Kidney epithelial cell (primary cell): ENCODE measurements around the gene HS6ST1. TPM values are rescaled to one million over a fixed set of nuclear protein-coding genes. Genes with fewer than 3 reads are reported as not detected.
"Not testable (repeated sequence)": the region's sequence is repeated elsewhere in the genome, so short reads cannot be mapped to it uniquely, and the experiment has no call there.

Experiments
- DNase-seq: peaks from one replicate; pipeline ENCODE4 v3.0.0-alpha.2; 2010; ENCODE audit warnings: low read depth
- H3K27me3 ChIP-seq: 2 replicates; pipeline ENCODE4 v1.6.0; 2011; ENCODE audit warnings: low read length; ENCODE audit not compliant: control insufficient read depth, insufficient read depth
- H3K36me3 ChIP-seq: 2 replicates; pipeline ENCODE4 v1.5.1; 2011; ENCODE audit warnings: low read length; ENCODE audit not compliant: control insufficient read depth, insufficient read depth
- H3K4me3 ChIP-seq: 2 replicates; pipeline ENCODE4 v1.5.1; 2011; ENCODE audit warnings: low read depth, mild to moderate bottlenecking, control low read depth, low read length
- CTCF ChIP-seq: IDR thresholded peaks from 2 replicates; pipeline ENCODE4 v1.5.1; 2011; ENCODE audit warnings: mild to moderate bottlenecking, moderate library complexity, low read length, control low read depth, inconsistent platforms; ENCODE audit not compliant: insufficient read depth, poor library complexity, severe bottlenecking
- total RNA-seq: library from RNA; depleted of rRNA; stranded (reverse); fragments of >200 nt; gene quantifications from 2 replicates; pipeline ENCODE4 v1.2.3, GENCODE V29; 2015

Gene HS6ST1
- total RNA-seq, 1 donor from 2014 or later = 34.4 TPM

GRCh38 chr2:128252501-128252900, 66.2 kb downstream of the HS6ST1 start:
- no peak for DNase-seq

GRCh38 chr2:128252086-128252485, 66.6 kb downstream of the HS6ST1 start:
- DNase-seq, H3K36me3 ChIP-seq, H3K4me3 ChIP-seq, H3K27me3 ChIP-seq: not testable (repeated sequence)

More at GRCh38 chr2:128252501-128252900, 66.2 kb downstream of the HS6ST1 start:
- H3K27me3 ChIP-seq = no peaks in the 10 kb centered on the region
- no peaks in the 10 kb centered on the region for H3K36me3 ChIP-seq
- no peak overlapping the region for H3K4me3 ChIP-seq
- TF ChIP-seq CTCF = no peak

GRCh38 chr2:128250229-128251025, 68.2 kb downstream of the HS6ST1 start:
- Histone ChIP-seq H3K36me3 (no peaks in the 10 kb centered on the region), H3K27me3 (no peaks in the 10 kb centered on the region), H3K4me3 (no peak overlapping the region)
- no peak for DNase-seq
- no peak for TF ChIP-seq CTCF

GRCh38 chr2:128249555-128249954, 69.1 kb downstream of the HS6ST1 start:
- no peaks in the 10 kb centered on the region for H3K27me3 ChIP-seq
- no peak overlapping the region for H3K4me3 ChIP-seq
- no peaks in the 10 kb centered on the region for H3K36me3 ChIP-seq
- no peak for TF ChIP-seq CTCF
- no peak for DNase-seq

- DNase-seq = no peak
- H3K27me3 ChIP-seq = no peaks in the 10 kb centered on the region
- no peak overlapping the region for H3K4me3 ChIP-seq
- no peaks in the 10 kb centered on the region for H3K36me3 ChIP-seq
- no peak for TF ChIP-seq CTCF
Observed at GRCh38 chr2:128245813-128246212, 72.9 kb downstream of the HS6ST1 start.

- no peak for TF ChIP-seq CTCF
- H3K4me3 ChIP-seq = no peak overlapping the region
- no peaks in the 10 kb centered on the region for H3K27me3 ChIP-seq
- no peaks in the 10 kb centered on the region for H3K36me3 ChIP-seq
- DNase-seq = no peak
Observed at GRCh38 chr2:128241896-128242295, 76.8 kb downstream of the HS6ST1 start.
